Measurements from ENCODE around the gene ATXN7. TPM values are rescaled to one million over a fixed set of nuclear protein-coding genes. Genes with fewer than 3 reads are reported as not detected.

ATXN7 gene
- total RNA-seq, 2 experiments from 2014 or later, result 26.5 to 28.6 TPM

DNA sequence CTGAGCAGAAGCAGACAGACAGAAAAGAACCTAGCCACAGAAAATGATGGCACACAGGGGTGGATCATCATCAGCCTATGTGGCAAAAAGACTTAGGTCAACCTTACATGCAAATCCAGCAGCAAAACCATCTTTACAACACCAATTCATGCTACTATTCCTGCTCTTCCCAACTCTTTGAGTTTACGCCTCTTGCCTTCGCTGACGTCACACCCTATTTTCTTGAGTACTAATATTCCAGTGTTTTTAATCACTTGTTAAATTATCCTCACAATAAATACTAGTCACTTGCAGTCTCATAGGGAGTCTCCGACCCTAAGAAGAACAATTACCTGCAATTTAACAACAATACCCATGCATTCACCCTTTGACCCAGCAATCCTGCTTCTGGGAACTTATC, 165.6 kb downstream of the ATXN7 start:
- H3K4me1 Mint-ChIP-seq, result peaks cover 6% of the 10 kb centered on the region
- peaks cover 5% of the 10 kb centered on the region for H3K9me3 Mint-ChIP-seq
- no peak for DNase-seq
- H3K27me3 Mint-ChIP-seq, result peaks cover 27% of the 10 kb centered on the region
- H3K36me3 Mint-ChIP-seq, result peaks cover 2% of the 10 kb centered on the region
- H3K4me3 Mint-ChIP-seq, result no peak overlapping the region
- no peak overlapping the region for H3K27ac Mint-ChIP-seq

GRCh38 chr3:64030741-64031140, 167.1 kb downstream of the ATXN7 start:
- H3K36me3 Mint-ChIP-seq, result peaks cover 2% of the 10 kb centered on the region
- peaks cover 6% of the 10 kb centered on the region for H3K4me1 Mint-ChIP-seq

GRCh38 chr3:64031540-64032508, 168.2 kb downstream of the ATXN7 start:
- Mint-ChIP-seq H3K4me1 (peaks cover 6% of the 10 kb centered on the region), H3K27me3 (peaks cover 27% of the 10 kb centered on the region), H3K4me3 (no peak overlapping the region), H3K9me3 (peaks cover 7% of the 10 kb centered on the region), H3K36me3 (peaks cover 2% of the 10 kb centered on the region), H3K27ac (no peak overlapping the region)
- no peak for DNase-seq

More at GRCh38 chr3:64030741-64031140, 167.1 kb downstream of the ATXN7 start:
- peak; percentile 77 for DNase-seq
- H3K27me3 Mint-ChIP-seq, result peaks cover 27% of the 10 kb centered on the region
- H3K4me3 Mint-ChIP-seq, result peak overlapping the region; percentile 46
- H3K9me3 Mint-ChIP-seq, result peaks cover 7% of the 10 kb centered on the region
- peak overlapping the region; percentile 59 for H3K27ac Mint-ChIP-seq

- peaks cover 7% of the 10 kb centered on the region for H3K9me3 Mint-ChIP-seq
- peaks cover 6% of the 10 kb centered on the region for H3K4me1 Mint-ChIP-seq
- H3K4me3 Mint-ChIP-seq, result no peak overlapping the region
- H3K27ac Mint-ChIP-seq, result no peak overlapping the region
- DNase-seq, result no peak
- H3K36me3 Mint-ChIP-seq, result peaks cover 2% of the 10 kb centered on the region
- peaks cover 17% of the 10 kb centered on the region for H3K27me3 Mint-ChIP-seq
Measured at GRCh38 chr3:64033069-64033468, 169.4 kb downstream of the ATXN7 start.

- Mint-ChIP-seq H3K9me3 (peaks cover 7% of the 10 kb centered on the region), H3K4me1 (no peaks in the 10 kb centered on the region), H3K27ac (no peak overlapping the region), H3K27me3 (peaks cover 14% of the 10 kb centered on the region), H3K4me3 (no peak overlapping the region), H3K36me3 (peaks cover 2% of the 10 kb centered on the region)
- DNase-seq, result no peak
Measured at GRCh38 chr3:64037084-64037483, 173.4 kb downstream of the ATXN7 start.

DNA sequence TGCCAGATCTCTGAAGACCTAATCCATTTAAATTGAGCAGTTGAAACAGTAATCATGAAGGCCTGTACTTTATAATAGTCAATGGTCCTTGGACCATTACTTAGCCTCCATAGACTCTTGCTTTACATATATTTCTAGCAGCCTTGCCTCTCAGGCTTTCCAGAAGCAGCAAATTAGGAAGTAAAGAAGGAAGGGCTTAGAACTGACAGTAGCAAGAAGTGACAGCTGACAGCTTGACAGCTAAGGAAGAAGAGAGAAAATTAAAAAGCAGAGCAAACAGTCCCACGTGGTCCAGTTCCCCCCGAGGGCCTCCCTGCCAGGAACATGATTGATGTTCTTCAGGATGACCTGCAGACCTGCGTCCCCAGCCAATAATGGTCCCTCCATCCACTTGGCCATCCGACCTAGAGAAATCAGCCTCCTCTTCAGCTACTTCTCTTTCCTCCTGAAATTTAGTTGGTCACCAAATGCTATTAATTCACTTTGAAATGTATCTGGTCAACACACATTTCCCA, 174.6 kb downstream of the ATXN7 start:
- Mint-ChIP-seq H3K27ac (no peak overlapping the region), H3K4me3 (no peak overlapping the region)
- no peak for DNase-seq

DNA sequence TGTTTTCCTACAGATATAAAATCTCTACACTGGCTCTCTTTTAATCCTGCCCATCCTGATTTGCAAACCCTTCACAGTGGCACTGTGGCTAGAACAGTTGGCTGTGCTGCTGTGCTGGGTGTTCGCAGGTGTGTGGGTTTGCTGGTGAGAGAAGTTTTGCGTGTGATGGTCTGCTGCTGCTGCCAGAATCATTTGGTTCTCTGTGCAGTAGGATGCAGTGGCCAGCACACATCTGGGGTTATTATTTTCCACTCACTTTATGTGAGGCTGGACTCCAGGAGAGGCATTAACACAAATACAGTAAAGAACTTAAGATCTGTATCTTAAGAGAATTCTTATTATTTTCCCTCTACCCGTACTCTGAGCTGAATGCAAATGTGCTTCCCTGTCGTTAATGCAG, 175.7 kb downstream of the ATXN7 start:
- H3K4me3 Mint-ChIP-seq, result no peak overlapping the region
- H3K27me3 Mint-ChIP-seq, result peaks cover 28% of the 10 kb centered on the region
- no peaks in the 10 kb centered on the region for H3K4me1 Mint-ChIP-seq
- no peaks in the 10 kb centered on the region for H3K36me3 Mint-ChIP-seq
- peaks cover 1% of the 10 kb centered on the region for H3K9me3 Mint-ChIP-seq
- no peak for DNase-seq
- no peak overlapping the region for H3K27ac Mint-ChIP-seq

More for the DNA sequence above, 174.6 kb downstream of the ATXN7 start:
- peaks cover 2% of the 10 kb centered on the region for H3K36me3 Mint-ChIP-seq
- H3K4me1 Mint-ChIP-seq, result no peaks in the 10 kb centered on the region
- peaks cover 7% of the 10 kb centered on the region for H3K9me3 Mint-ChIP-seq
- H3K27me3 Mint-ChIP-seq, result peaks cover 21% of the 10 kb centered on the region

DNA sequence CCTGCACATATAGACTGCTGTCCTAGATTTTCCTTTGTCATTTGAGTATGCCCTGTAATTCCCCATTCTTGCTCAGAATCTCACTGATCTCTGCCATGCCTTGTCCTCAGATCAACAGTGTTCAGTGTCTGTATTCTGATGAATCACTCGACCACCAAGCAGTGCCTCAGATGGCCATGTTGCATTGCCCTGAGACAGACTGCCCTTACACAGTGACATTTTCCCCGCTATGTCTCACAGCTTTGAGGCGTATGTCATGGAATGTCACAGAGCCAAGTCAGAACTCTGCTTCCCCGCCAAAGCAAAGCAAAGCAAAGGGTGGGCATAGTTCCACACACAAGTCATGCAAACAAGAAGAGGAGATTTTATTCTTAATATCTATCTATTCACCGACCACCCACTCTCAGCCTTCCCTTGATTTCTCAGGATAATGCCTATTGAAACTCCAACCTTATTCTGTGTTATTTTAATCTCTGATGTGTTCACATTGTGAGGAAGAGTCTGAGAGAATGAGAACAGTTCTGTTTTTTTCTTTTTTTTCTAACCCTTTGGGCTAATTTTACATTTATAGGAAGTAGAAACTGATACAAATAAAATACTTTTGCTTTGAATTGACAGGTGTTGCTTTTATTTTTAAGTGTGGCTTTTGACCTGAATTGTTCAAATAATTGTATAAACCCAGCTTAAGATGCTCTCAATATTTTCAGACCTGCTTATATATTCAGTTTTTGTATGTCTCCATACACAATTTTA, 176.5 kb downstream of the ATXN7 start:
- no peaks in the 10 kb centered on the region for H3K36me3 Mint-ChIP-seq
- DNase-seq, result no peak
- peaks cover 34% of the 10 kb centered on the region for H3K27me3 Mint-ChIP-seq
- H3K9me3 Mint-ChIP-seq, result no peaks in the 10 kb centered on the region
- no peaks in the 10 kb centered on the region for H3K4me1 Mint-ChIP-seq
- no peak overlapping the region for H3K4me3 Mint-ChIP-seq
- peak overlapping the region; percentile 55 for H3K27ac Mint-ChIP-seq

DNA sequence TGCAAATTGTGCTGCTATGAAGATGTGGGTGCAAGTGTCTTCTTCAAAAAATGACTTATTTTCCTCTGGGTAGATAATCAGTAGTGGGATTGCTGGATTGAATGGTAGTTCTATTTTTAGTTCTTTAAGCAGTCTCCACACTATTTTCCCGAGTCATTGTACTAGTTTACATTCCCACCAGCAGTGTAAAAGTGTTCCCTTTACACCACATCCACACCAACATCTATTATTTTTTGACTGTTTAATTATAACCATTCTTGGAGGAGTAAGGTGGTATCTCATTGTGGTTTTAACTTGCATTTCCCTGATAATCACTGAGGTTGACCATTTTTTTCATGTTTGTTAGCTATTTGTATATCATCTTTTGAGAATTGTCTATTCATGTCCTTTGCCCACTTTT, 179.3 kb downstream of the ATXN7 start:
- Mint-ChIP-seq H3K4me3 (no peak overlapping the region), H3K36me3 (no peaks in the 10 kb centered on the region), H3K27ac (no peak overlapping the region), H3K4me1 (no peaks in the 10 kb centered on the region), H3K9me3 (no peaks in the 10 kb centered on the region), H3K27me3 (peaks cover 52% of the 10 kb centered on the region)
- DNase-seq, result no peak

DNA sequence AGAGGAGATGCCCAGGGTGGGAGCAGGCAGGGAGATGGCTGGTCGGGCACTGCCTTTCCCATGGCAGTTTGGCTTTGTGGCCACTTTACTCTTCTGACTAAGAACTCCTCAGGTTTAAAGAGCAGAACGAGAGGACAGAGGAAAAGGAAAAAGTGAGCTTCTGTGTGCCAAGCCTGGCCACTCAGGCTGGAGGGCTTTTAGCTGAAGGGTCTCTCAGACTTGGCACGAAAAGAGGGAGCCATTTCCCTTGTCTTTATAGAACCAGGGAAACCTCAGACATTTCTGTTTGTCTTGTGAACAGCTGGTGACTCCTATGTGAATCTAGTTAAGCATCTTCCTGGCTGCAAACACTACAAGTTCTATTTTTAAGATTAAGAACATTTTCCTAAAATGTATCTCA, 182.9 kb downstream of the ATXN7 start:
- H3K27ac Mint-ChIP-seq, result no peak overlapping the region
- H3K4me3 Mint-ChIP-seq, result no peak overlapping the region
- no peaks in the 10 kb centered on the region for H3K36me3 Mint-ChIP-seq
- peaks cover 6% of the 10 kb centered on the region for H3K4me1 Mint-ChIP-seq
- H3K27me3 Mint-ChIP-seq, result peaks cover 46% of the 10 kb centered on the region
- H3K9me3 Mint-ChIP-seq, result no peaks in the 10 kb centered on the region
- DNase-seq, result no peak

DNA sequence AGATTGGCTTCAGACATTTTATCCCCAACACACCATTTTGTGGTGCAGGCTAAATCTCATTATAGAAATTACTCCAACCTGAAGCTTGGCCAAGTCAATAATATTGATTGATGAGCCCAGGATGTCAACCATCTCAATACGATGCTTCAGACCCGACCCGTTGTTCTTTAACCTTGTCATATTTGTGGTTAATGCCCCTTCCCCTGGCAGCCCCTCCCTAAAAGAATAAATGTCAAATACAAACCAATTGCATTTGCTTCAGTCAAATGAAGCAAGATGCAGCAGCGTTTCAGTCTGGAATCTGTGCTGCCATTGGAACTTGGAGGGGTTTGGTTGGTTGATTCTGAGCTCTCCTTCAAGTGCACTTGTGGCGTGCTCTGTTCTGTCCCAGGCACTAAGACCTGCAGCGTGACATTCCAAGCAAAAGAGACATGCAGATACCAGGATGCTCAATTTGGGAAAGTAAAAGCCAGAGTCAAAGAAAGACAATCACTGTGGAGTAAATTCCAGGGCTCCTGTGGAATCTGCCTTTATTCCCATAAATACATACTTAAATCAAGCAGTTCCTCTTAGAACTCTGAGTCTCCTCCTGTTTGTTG, 183.4 kb downstream of the ATXN7 start:
- Mint-ChIP-seq H3K27me3 (peaks cover 41% of the 10 kb centered on the region), H3K36me3 (no peaks in the 10 kb centered on the region), H3K4me1 (peaks cover 6% of the 10 kb centered on the region), H3K9me3 (no peaks in the 10 kb centered on the region), H3K27ac (no peak overlapping the region), H3K4me3 (no peak overlapping the region)
- DNase-seq, result no peak

DNA sequence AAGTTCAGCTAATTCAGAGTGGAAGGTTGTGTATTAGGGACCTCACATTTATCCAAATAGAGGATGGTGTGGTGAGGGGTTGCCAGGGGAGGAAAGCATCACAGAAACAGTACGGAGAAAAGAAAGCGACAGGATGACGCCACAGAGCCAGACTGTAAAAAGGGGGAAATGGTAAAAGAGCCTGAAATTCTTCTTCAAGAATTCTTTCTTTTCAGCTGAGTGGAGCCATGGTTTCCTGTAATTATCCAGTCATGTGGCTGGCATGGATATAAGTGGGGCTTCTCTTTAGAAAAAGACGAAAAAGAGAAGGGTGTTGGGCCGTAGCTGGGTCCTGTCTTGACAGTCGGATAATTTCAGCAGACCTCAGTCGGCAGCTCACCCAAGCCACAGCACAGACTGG, 184.1 kb downstream of the ATXN7 start:
- DNase-seq, result no peak
- H3K4me3 Mint-ChIP-seq, result no peak overlapping the region

DNA sequence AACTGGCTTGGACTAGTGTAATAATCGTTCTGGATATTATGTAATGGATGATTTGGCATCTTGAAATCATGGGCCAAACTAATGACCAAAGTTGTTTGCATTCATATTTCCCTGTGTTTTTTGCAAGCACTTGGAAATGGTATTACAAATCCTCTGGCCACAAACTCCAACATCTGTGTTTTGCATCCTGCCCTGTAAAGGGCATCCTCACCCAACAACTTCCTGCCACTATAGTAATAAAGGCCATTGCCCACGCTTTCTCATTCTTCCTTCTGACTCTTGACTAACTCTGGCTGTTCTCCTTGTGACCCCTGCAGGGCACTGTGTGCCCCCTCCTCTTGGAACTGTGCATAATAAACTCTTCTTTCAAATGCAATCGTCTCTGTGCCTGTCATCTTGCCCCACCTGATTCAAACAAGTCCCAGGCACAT, 185.0 kb downstream of the ATXN7 start:
- no peaks in the 10 kb centered on the region for H3K36me3 Mint-ChIP-seq
- H3K4me3 Mint-ChIP-seq, result no peak overlapping the region
- H3K4me1 Mint-ChIP-seq, result peaks cover 6% of the 10 kb centered on the region
- peaks cover 33% of the 10 kb centered on the region for H3K27me3 Mint-ChIP-seq
- no peak for DNase-seq
- no peak overlapping the region for H3K27ac Mint-ChIP-seq
- no peaks in the 10 kb centered on the region for H3K9me3 Mint-ChIP-seq

More for the DNA sequence above, 184.1 kb downstream of the ATXN7 start:
- peaks cover 6% of the 10 kb centered on the region for H3K4me1 Mint-ChIP-seq
- no peak overlapping the region for H3K27ac Mint-ChIP-seq
- H3K36me3 Mint-ChIP-seq, result no peaks in the 10 kb centered on the region
- H3K9me3 Mint-ChIP-seq, result no peaks in the 10 kb centered on the region
- peaks cover 39% of the 10 kb centered on the region for H3K27me3 Mint-ChIP-seq

DNA sequence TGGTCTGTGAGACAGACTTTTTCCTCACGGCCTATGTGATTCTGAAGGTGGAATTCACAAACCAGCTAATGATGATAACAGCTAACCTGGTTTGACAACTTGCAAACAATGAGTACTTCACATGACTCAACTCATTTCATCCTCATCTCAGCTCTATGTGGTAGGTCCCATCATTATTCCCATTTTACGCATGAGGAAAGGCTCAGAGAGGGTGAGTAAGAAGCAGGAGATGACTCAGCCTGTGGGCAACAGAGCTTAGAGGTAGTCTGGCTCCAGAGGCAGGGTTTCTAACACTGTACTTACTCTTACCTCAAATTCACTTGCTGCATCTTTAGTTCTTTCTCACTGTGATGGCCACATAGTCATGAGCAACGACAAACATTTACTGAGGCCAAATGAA, 185.5 kb downstream of the ATXN7 start:
- no peaks in the 10 kb centered on the region for H3K36me3 Mint-ChIP-seq
- no peak for DNase-seq
- H3K4me1 Mint-ChIP-seq, result peaks cover 6% of the 10 kb centered on the region
- no peak overlapping the region for H3K27ac Mint-ChIP-seq
- H3K9me3 Mint-ChIP-seq, result no peaks in the 10 kb centered on the region
- no peak overlapping the region for H3K4me3 Mint-ChIP-seq
- H3K27me3 Mint-ChIP-seq, result peaks cover 29% of the 10 kb centered on the region

- H3K36me3 Mint-ChIP-seq, result no peaks in the 10 kb centered on the region
- no peak overlapping the region for H3K27ac Mint-ChIP-seq
- H3K4me3 Mint-ChIP-seq, result no peak overlapping the region
- DNase-seq, result no peak
- H3K9me3 Mint-ChIP-seq, result no peaks in the 10 kb centered on the region
- peaks cover 23% of the 10 kb centered on the region for H3K27me3 Mint-ChIP-seq
- H3K4me1 Mint-ChIP-seq, result peaks cover 6% of the 10 kb centered on the region
Measured at GRCh38 chr3:64049832-64050231, 186.2 kb downstream of the ATXN7 start.
